Endothelial cell of hepatic sinusoid (primary cell): ENCODE results near the gene BNIP5.

Source experiments
- in situ Hi-C: cut with HindIII; loops from 2 replicates; pipeline ENCODE4 v1.10.0; 2017; ENCODE audit warnings: low sequenced_read_pairs

Gene BNIP5

GRCh38 chr6:36301085-36301658 lies 35.5 kb downstream of the BNIP5 start:
- in situ Hi-C loops = no loop called here

GRCh38 chr6:36298027-36298426 lies 38.7 kb downstream of the BNIP5 start:
- in situ Hi-C loops = loop anchor here (5.0 kb wide), 1 partner anchor 69 kb away; no protein-coding TSS in a partner anchor

- in situ Hi-C loops = loop anchor here (5.0 kb wide), 1 partner anchor 70 kb away; no protein-coding TSS in a partner anchor
Measured at GRCh38 chr6:36297511-36297910, 39.2 kb downstream of the BNIP5 start.

- in situ Hi-C loops = loop anchor here (5.0 kb wide), 1 partner anchor 70 kb away; no protein-coding TSS in a partner anchor
Measured at GRCh38 chr6:36297051-36297450, 39.6 kb downstream of the BNIP5 start.

GRCh38 chr6:36296240-36296639 lies 40.4 kb downstream of the BNIP5 start:
- in situ Hi-C loops = loop anchor here (5.0 kb wide), 1 partner anchor 71 kb away; no protein-coding TSS in a partner anchor

GRCh38 chr6:36292170-36292569 lies 44.5 kb downstream of the BNIP5 start:
- in situ Hi-C loops = no loop called here

- in situ Hi-C loops = no loop called here
Measured at GRCh38 chr6:36290668-36291620, 45.7 kb downstream of the BNIP5 start.

- in situ Hi-C loops = no loop called here
Measured at GRCh38 chr6:36289281-36289878, 47.3 kb downstream of the BNIP5 start.

- in situ Hi-C loops = no loop called here
Measured at GRCh38 chr6:36286858-36287257, 49.8 kb downstream of the BNIP5 start.

- in situ Hi-C loops = no loop called here
Measured at GRCh38 chr6:36285797-36286196, 50.9 kb downstream of the BNIP5 start.

- in situ Hi-C loops = no loop called here
Measured at GRCh38 chr6:36285187-36285671, 51.5 kb downstream of the BNIP5 start.

- in situ Hi-C loops = no loop called here
Measured at GRCh38 chr6:36284359-36284758, 52.3 kb downstream of the BNIP5 start.

- in situ Hi-C loops = no loop called here
Measured at GRCh38 chr6:36283608-36284007, 53.1 kb downstream of the BNIP5 start.

- in situ Hi-C loops = no loop called here
Measured at GRCh38 chr6:36280983-36281382, 55.7 kb downstream of the BNIP5 start.

GRCh38 chr6:36280467-36280866 lies 56.2 kb downstream of the BNIP5 start:
- in situ Hi-C loops = no loop called here

GRCh38 chr6:36277946-36278470 lies 58.7 kb downstream of the BNIP5 start:
- in situ Hi-C loops = no loop called here

GRCh38 chr6:36276581-36277536 lies 59.8 kb downstream of the BNIP5 start:
- in situ Hi-C loops = no loop called here

GRCh38 chr6:36273802-36274514 lies 62.7 kb downstream of the BNIP5 start:
- in situ Hi-C loops = no loop called here

GRCh38 chr6:36273067-36273466 lies 63.6 kb downstream of the BNIP5 start:
- in situ Hi-C loops = no loop called here
